T47D (cell line): ENCODE results near the gene LRIG1.

Experiments
- DNase-seq, 2 experiments: peaks; one replicate each; pipeline versions ENCODE4 v3.0.0 to v3.0.0-alpha.2; 2011 to 2012; ENCODE audit warnings: low read depth in 1 of 2, low spot score in 1 of 2
- JUND ChIP-seq: IDR thresholded peaks from 2 replicates; pipeline ENCODE4 v1.6.1; 2012; ENCODE audit warnings: low read depth
- in situ Hi-C: cut with HindIII; loops from 2 replicates; pipeline ENCODE4 v1.10.0; 2016; ENCODE audit warnings: low sequenced_read_pairs, low pct_unique_long_range_greater_than_20kb

Gene LRIG1, protein sequence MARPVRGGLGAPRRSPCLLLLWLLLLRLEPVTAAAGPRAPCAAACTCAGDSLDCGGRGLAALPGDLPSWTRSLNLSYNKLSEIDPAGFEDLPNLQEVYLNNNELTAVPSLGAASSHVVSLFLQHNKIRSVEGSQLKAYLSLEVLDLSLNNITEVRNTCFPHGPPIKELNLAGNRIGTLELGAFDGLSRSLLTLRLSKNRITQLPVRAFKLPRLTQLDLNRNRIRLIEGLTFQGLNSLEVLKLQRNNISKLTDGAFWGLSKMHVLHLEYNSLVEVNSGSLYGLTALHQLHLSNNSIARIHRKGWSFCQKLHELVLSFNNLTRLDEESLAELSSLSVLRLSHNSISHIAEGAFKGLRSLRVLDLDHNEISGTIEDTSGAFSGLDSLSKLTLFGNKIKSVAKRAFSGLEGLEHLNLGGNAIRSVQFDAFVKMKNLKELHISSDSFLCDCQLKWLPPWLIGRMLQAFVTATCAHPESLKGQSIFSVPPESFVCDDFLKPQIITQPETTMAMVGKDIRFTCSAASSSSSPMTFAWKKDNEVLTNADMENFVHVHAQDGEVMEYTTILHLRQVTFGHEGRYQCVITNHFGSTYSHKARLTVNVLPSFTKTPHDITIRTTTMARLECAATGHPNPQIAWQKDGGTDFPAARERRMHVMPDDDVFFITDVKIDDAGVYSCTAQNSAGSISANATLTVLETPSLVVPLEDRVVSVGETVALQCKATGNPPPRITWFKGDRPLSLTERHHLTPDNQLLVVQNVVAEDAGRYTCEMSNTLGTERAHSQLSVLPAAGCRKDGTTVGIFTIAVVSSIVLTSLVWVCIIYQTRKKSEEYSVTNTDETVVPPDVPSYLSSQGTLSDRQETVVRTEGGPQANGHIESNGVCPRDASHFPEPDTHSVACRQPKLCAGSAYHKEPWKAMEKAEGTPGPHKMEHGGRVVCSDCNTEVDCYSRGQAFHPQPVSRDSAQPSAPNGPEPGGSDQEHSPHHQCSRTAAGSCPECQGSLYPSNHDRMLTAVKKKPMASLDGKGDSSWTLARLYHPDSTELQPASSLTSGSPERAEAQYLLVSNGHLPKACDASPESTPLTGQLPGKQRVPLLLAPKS

DNA sequence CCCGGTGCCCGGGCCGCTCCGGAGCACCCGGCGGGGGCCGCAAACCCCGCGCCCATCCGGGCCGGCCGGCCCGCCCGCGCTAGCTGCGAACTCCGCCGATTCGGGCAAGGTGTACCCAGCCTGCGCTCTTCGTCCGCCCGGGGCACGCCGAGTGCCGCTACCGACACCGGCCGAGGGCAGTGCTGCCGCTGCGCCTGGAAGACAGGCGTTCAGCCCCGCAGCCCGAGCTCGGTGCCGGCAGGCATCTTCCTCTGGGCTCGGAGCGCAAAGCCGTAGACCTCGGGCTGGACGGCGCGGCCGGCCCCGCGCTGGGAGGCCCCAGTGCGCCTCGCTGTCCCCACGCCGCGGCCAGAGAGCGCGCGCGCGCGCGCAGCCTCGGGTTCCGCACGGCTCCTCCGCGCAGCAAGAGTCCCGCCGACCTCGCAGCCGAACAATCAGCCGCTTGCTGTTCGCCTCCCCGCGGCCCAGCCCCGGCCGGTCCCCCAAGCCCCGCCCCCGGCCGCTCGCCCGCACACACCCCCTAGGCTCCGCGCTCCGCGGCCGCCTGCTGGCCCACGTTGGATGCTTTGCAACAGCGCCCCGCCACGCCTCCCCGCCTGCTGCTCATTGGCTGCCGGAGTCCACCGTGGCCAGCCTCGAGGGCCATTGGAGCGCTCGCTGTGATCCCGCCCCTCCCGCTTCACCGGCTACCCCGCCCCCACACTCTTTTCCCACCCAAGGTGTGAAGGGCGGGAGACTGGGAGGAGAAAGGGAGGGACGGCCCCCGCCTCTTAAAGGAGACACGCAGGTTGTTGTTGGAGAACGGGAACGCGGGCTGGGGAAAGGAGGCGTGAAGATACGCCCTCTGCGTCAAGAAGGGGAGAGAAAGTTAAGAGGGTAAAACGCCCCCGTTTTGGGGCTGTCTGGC lies at the start of gene LRIG1:
TSS of gene LRIG1 (minus strand) at position 447 of the 907 bp plus-strand sequence. CDS start 615 bp downstream, outside the sequence.
- in situ Hi-C loops, result no loop called here

DNA sequence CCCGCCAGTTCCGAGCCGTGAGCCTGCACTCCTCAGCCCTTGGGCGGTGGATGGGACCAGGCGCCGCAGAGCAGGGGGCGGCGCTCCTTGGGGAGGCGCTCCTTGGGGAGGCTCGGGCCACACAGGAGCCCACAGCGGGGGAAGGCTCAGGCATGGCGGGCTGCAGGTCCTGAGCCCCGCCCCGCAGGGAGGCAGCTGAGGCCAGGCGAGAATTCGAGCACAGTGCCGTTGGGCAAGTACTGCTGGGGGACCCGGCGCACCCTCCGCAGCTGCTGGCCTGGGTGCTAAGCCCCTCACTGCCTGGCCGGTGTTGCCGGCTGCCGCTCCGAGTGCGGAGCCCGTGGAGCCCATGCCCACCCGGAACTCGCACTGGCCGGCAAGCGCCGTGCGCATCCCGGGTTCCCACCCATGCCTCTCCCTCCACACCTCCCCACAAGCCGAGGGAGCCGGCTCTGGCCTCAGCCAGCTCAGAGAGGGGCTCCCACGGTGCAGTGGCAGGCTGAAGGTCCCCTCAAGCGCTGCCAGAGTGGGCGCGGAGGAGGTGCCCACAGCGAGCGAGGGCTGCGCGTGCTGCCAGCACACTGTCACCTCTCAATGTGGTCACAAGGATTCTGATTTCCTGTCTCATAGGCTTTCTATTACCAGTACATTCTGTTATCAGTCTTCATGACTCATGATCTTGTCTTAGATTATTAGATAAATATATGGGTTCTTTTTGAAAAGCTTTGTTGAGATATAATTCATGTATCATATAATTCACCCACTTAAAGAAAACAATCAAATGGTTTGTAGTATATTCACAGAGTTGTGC lies 44.0 kb upstream of the LRIG1 start:
- DNase-seq, result no peak
- TF ChIP-seq JUND, result no peak
- in situ Hi-C loops, result no loop called here

More for the DNA sequence above, at the start of gene LRIG1:
- TF ChIP-seq JUND, result no peak
- peak; percentile 88 to 98 for DNase-seq

DNA sequence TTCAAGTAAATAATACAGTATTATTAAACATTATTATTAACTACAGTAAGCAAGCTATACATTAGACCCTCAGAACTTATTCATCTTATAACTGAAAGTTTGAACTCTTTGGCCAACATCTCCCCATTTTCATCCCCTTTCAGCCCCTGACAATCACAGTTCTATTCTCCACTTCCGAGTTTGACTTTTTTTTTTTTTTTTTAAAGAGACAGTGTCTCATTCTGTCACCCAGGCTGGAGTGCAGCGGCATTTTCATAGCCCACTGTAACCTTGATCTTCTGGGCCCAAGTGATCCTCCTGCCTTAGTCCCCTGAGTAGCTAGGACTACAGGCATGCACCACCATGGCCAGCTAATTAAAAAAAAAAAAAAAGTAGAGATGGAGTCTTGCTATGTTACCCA lies 41.3 kb upstream of the LRIG1 start:
- DNase-seq, result no peak
- in situ Hi-C loops, result no loop called here

DNA sequence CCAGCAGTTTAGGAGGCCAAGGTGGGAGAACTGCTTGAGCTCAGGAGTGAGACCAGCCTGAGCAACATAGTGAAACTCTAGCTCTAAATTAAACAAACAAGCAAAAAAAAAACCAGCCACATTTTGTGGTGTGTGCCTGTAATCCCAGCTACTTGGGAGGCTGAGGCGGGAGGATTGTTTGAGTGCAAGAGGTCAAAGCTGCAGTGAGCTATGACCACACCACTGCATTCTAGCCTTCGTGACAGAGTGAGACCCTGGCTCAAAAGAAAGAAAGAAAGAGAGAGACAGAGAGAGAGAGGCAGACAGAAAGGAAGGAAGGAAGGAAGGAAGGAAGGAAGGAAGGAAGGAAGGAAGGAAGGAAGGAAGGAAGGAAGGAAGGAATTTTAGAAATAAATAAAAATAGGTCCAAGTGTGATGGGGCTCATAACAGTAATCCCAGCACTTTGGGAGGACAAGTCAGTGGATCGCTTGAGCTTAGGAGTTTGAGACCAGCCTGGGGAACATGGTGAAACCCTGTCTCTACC lies 38.7 kb upstream of the LRIG1 start:
- TF ChIP-seq JUND, result no peak
- DNase-seq, result no peak
- in situ Hi-C loops, result no loop called here

More for the DNA sequence above, 41.3 kb upstream of the LRIG1 start:
- no peak for TF ChIP-seq JUND

DNA sequence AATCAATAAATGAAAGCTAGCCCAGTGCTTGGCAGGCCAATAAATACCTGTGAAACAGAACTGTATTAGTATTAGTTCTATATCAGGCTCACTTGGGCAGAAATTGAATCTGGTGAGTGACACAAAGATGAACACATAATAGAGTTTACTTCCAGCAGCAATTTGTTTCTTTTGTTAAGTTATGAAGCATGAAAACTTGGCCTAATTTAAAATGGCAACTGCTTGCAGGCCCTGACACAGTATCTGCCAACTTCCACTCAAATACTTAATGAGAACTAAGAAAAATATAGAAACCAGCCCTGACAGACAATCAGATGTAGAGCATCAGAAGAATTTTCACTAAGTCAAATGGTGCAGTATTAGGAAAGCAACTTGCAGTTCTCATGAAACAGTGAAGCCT lies 37.6 kb upstream of the LRIG1 start:
- DNase-seq, result no peak
- TF ChIP-seq JUND, result no peak
- in situ Hi-C loops, result no loop called here

DNA sequence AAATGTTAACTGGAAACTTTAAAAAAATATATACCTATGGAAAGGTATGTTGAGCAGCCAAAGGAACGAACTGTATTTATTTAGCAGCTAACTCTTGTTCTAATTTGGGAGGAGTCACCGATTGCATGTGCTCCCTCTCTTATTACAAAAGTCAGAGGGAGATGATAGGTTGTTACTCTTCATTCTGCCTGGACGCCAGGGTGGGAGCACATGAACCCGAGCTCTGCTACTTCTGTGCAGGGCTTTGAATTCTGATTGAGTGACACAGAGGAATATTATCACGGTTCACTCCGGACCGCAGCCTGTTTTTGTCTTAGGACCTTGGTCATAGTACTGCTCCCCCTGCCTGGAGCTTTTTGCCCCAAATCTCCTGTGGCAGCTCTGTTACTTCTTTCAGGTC lies 36.9 kb upstream of the LRIG1 start:
- DNase-seq, result no peak
- TF ChIP-seq JUND, result no peak
- in situ Hi-C loops, result no loop called here

DNA sequence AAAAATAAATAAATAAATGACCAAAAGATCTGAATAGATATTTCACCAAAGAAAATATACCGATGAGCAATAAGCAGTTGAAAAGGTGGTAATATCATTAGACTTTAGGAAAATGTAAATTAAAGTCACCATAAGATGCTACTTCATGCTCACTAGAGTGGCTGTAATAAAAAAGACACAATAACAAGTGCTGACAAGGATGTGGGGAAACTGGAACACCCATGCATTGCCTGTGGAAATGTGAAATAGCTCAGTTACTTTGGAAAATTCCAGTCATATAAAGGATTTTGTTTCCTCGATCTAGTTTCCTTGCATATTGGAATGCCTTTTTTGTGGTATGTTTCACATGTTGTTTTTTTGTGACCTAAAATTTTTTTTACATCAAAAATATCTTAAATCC lies 36.0 kb upstream of the LRIG1 start:
- TF ChIP-seq JUND, result no peak
- in situ Hi-C loops, result no loop called here
- no peak for DNase-seq

DNA sequence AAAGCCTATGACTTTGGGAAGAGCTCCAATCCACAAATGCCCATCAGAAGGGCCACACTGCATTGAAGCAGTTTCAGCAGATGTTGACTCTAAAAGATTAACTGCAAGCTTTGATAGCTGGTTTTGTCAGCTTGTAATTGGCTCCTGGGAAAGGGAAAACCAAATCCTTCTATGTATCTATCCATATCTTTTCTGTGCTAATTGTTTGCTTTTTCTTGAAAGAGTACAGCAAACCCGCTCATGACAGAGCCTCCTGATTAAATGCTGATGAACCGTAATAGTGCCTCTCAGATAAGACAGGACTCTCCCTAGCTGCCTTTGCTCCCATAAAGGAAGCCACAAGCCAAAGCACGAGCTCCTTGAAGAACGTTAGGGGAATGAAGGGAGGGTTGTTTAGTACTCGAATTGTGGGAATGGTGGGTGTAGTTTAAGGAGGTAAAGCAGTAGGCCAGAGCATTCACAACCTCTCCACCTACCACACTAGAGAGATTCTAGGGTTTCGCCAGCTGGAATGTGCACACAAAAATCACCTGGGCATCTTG lies 33.6 kb upstream of the LRIG1 start:
- in situ Hi-C loops, result no loop called here
- DNase-seq, result no peak
- TF ChIP-seq JUND, result no peak

DNA sequence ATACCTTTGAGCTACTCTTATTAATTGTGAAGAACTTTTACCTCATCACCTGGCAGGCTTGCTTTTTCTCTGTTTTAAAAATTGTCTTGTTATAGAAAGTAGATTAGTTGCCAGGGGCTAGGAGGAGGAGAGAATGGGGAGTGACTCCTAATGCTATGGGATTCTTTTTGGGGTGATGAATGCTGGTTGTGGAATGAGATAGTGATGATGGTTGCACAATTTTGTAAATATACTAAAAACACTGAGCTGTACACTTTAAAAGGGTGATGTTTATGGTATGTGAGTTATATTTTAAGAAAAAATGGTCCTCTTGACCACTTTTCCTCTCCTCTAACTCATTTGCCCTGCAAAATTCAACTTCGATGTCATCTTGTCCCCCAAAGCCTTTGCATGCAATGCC lies 31.8 kb upstream of the LRIG1 start:
- no peak for TF ChIP-seq JUND
- in situ Hi-C loops, result no loop called here
- no peak for DNase-seq

DNA sequence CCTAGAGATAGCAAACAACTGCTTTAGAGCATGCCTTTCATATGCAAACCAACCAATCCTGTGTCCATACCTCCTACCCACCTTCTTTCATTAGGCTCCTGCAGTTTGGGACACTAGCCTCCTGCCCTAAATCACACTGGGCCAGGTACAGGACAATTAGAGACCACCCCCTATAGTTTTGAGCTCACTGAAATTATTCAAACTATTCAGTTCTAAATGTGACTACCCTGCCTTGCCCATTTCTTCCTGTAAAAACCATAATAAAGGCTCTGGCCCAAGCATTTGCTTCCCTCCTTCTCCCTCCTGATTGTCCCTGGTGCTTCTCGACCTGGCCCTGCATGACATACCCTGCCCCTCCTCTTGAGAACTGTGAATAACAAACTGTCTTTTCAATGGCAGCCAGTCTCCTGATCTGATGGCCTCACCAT lies 31.4 kb upstream of the LRIG1 start:
- no peak for TF ChIP-seq JUND
- no peak for DNase-seq
- in situ Hi-C loops, result no loop called here

DNA sequence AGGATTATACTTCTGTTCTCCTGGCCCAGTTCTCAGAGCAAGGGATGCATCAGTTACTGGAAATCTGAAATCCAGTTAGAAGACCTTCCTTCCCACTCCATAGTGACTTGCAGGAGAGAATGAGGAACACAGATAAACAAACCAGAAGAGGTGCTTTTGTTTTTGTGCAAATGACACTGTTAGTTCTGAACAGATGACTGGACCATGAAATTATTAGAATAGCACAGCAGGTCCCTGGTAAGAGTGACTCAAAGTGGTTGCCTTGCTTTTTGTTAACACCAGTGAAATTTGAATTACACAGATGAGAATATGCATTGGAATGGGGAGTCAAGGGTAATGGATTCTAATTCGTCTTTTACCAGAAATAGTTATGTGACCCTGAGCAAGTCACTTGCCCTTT lies 30.4 kb upstream of the LRIG1 start:
- no peak for TF ChIP-seq JUND
- no peak for DNase-seq
- in situ Hi-C loops, result no loop called here
